Epithelial cell of umbilical artery (primary cell): ENCODE data around the gene CLCA1. TPM values are rescaled to one million over a fixed set of nuclear protein-coding genes. Genes with fewer than 3 reads are reported as not detected.

Source experiments
- total RNA-seq: library from RNA; depleted of rRNA; stranded (reverse); fragments of >200 nt; gene quantifications from 2 replicates; pipeline ENCODE4 v1.2.3, GENCODE V29; 2014

Gene CLCA1, protein sequence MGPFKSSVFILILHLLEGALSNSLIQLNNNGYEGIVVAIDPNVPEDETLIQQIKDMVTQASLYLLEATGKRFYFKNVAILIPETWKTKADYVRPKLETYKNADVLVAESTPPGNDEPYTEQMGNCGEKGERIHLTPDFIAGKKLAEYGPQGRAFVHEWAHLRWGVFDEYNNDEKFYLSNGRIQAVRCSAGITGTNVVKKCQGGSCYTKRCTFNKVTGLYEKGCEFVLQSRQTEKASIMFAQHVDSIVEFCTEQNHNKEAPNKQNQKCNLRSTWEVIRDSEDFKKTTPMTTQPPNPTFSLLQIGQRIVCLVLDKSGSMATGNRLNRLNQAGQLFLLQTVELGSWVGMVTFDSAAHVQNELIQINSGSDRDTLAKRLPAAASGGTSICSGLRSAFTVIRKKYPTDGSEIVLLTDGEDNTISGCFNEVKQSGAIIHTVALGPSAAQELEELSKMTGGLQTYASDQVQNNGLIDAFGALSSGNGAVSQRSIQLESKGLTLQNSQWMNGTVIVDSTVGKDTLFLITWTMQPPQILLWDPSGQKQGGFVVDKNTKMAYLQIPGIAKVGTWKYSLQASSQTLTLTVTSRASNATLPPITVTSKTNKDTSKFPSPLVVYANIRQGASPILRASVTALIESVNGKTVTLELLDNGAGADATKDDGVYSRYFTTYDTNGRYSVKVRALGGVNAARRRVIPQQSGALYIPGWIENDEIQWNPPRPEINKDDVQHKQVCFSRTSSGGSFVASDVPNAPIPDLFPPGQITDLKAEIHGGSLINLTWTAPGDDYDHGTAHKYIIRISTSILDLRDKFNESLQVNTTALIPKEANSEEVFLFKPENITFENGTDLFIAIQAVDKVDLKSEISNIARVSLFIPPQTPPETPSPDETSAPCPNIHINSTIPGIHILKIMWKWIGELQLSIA
- total RNA-seq, result not detected in 2 replicates

DNA sequence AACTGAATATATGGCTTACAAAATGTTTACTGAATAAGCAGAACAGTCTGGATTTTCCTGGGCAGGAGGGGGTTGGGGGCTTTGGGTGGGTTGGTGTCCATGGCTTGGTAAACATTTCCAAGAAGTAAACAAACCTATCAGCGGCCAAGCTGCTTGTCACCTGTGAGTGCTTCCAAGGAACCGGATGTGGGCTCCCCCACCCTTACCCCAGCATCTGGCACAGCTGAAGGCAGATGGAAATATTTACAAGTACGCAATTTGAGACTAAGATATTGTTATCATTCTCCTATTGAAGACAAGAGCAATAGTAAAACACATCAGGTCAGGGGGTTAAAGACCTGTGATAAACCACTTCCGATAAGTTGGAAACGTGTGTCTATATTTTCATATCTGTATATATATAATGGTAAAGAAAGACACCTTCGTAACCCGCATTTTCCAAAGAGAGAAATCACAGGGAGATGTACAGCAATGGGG is at the start of gene CLCA1:
Gene CLCA1, plus strand, starts transcription at position 427 of the 477 bp plus-strand sequence. Its CDS starts 45 bp downstream, at position 472.

DNA sequence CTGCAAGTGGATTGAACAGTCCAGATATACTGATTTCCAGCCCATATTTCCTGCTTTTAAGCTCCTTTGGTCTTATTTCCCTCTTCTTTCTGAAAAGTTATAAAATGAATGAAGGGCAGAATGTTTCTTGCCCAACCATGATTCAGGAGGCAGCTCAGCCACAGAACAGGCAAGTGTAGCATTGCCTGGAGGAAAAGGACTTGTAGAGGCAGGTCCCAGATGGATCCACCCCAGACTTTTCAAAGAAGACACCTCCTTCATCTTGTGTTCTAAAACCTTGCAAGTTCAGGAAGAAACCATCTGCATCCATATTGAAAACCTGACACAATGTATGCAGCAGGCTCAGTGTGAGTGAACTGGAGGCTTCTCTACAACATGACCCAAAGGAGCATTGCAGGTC is 44.9 kb upstream of the CLCA1 start, which contains the start of gene CLCA2:
Gene CLCA2, plus strand, starts transcription at position 299 of the 400 bp plus-strand sequence. Its CDS starts 77 bp downstream, at position 376.

DNA sequence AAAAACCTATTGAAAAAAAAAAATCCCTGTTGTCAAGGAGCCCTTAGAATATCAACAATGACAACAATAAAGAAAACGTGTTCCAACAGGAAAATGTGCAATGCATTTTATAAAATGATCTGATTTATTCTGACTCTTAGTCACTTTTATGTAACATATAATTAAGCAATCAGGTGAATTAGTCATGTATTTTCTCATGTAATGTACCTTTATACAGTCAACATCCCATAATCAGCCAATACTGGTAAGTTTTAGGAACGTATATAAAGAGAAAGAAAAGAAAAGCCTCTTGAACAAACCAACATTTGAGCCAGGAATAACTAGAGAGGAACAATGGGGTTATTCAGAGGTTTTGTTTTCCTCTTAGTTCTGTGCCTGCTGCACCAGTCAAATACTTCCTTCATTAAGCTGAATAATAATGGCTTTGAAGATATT is 78.1 kb downstream of the CLCA1 start, which contains the start of gene CLCA4:
Gene CLCA4, plus strand, starts transcription at position 292 of the 435 bp plus-strand sequence. Its CDS starts 42 bp downstream, at position 334.

Other genes with a start within 250 kb of the CLCA1 start
- gene ODF2L, start 72.6 kb upstream of the CLCA1 start, total RNA-seq, result 36.4 and 52.4 TPM in 2 replicates
- under 0.01 TPM in 2 replicates for gene CLCA2, start 44.8 kb upstream of the CLCA1 start, total RNA-seq
- gene CLCA4, start 78.2 kb downstream of the CLCA1 start, total RNA-seq, result not detected in 2 replicates
- 42.9 and 45.4 TPM in 2 replicates for gene SH3GLB1, start 235.6 kb downstream of the CLCA1 start, total RNA-seq